ENCODE measurements around the gene PRX. TPM values are rescaled to one million over a fixed set of nuclear protein-coding genes. Genes with fewer than 3 reads are reported as not detected.

Gene PRX
- total RNA-seq, 1 donor from 2014 or later, result 36.2 TPM

GRCh38 chr19:40392123-40392522 is 21.1 kb downstream of the PRX start:
- H3K4me3 ChIP-seq, result no peak overlapping the region
- DNase-seq (no peak), ATAC-seq (no peak)
- H3K9me3 ChIP-seq, result no peaks in the 10 kb centered on the region
- H3K4me1 ChIP-seq, result peaks cover 13% of the 10 kb centered on the region
- H3K36me3 ChIP-seq, result no peaks in the 10 kb centered on the region
- intact Hi-C loops (cut with DNase I), result no loop called here
- no peaks in the 10 kb centered on the region for H3K27me3 ChIP-seq
- H3K27ac ChIP-seq, result peak overlapping the region; percentile 51
- TF ChIP-seq CTCF (IDR thresholded peaks at IDR 0.05), result no peak

DNA sequence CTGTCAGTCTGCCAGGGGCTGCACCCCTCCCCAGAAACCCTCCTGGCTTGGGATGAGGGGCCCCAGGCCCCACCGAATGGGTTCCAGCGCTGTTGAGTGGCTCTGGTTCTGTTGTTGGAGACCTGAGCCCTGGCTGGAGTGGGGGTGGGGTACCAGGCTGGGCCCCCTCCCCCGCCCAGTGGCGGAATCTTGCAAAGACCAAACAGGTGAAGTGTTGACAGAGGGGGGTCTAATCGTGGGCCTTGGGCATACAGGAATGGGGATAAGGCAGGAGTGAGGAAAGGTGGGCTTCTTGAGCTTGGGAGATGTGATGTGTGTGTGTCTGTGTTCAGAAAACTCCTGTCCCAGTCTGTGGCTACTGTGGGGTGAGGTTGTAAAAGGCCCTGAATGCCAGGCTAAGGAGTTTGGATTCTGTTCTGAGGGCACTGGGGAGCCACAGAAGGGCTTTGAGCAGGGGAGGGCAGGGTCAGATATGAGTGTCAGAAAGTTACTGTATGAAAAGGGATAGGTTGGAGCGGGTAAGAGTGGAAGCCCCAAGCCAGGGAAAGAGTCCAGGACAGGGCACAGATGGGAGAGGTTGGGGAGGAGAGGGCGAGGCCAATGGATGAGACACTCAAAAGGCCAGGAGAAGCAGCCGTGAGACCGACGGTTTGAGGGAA is 23.0 kb downstream of the PRX start, which contains the start of gene HIPK4:
TSS of gene HIPK4 (minus strand) at position 98 of the 659 bp plus-strand sequence. CDS start 279 bp downstream, outside the sequence.
- Histone ChIP-seq H3K9me3 (no peaks in the 10 kb centered on the region), H3K27me3 (no peaks in the 10 kb centered on the region), H3K4me1 (peaks cover 13% of the 10 kb centered on the region), H3K36me3 (no peaks in the 10 kb centered on the region), H3K27ac (no peak within 1 kb of the TSS), H3K4me3 (no peak within 1 kb of the TSS)
- no peak for ATAC-seq
- TF ChIP-seq CTCF (IDR thresholded peaks at IDR 0.05), result no peak
- intact Hi-C loops (cut with DNase I), result no loop called here
- no peak for DNase-seq

DNA sequence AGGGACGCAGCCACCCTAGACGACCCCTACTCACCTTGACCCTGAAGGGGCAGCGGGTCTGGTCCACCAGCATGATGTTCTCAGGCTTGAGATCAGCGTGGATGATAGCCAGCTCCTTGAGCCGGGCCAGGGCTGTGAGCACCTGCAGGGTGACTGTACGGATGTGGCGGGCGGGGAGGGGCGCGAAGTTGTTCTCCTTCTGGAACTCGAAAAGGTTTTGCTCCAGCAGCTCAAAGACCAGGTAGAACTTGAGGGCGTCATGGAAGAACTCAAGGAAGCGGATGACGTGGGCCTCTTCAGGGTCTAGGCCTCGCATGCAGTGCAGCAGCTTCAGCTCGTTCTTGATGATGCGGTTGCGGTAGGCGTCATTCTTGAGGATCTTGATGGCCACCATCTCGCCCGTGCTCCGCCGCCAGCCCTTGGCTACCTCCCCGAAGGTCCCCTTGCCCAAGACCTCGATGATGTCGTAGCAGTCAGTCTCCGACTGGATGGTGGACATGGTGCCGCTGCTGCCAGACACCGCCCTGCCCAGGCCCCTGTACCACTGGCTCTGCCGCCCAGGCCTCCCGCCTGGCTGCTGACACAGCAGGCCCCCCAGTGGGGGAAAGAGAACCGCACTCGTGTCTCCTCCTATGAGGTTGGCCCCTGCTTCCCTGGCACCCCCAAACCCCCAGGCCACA is 23.6 kb downstream of the PRX start:
- intact Hi-C loops (cut with DNase I), result no loop called here
- peaks cover 13% of the 10 kb centered on the region for H3K4me1 ChIP-seq
- ATAC-seq (no peak), DNase-seq (no peak)
- H3K36me3 ChIP-seq, result no peaks in the 10 kb centered on the region
- no peaks in the 10 kb centered on the region for H3K27me3 ChIP-seq
- no peak for TF ChIP-seq CTCF (IDR thresholded peaks at IDR 0.05)
- H3K9me3 ChIP-seq, result no peaks in the 10 kb centered on the region
- no peak overlapping the region for H3K4me3 ChIP-seq
- no peak overlapping the region for H3K27ac ChIP-seq

DNA sequence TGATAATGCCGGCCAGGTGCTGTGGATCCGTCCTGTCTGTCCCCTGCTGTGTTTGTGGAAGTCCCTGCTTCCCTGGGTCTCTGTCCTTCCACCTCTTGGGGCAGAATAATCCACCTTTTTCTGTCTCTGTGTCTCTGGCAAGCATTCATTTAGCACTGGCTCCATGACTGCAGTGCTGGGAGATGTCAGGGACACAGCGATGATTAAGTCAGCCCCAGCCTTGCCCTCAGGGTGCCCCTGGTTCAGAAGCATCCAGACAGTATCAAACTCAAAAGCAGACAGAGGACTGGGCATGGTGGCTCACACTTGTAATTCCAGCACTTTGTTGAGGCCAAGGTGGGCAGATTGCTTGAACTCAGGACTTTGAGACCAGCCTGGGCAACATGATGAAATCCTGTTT is 24.7 kb downstream of the PRX start:
- no peak overlapping the region for H3K4me3 ChIP-seq
- no peaks in the 10 kb centered on the region for H3K27me3 ChIP-seq
- peaks cover 12% of the 10 kb centered on the region for H3K4me1 ChIP-seq
- no peaks in the 10 kb centered on the region for H3K9me3 ChIP-seq
- ATAC-seq, result no peak
- TF ChIP-seq CTCF (IDR thresholded peaks at IDR 0.05), result no peak
- no peaks in the 10 kb centered on the region for H3K36me3 ChIP-seq
- no peak overlapping the region for H3K27ac ChIP-seq
- DNase-seq, result no peak
- intact Hi-C loops (cut with DNase I), result no loop called here

- Histone ChIP-seq H3K27ac (no peak overlapping the region), H3K36me3 (no peaks in the 10 kb centered on the region), H3K27me3 (no peaks in the 10 kb centered on the region), H3K4me3 (no peak overlapping the region), H3K9me3 (no peaks in the 10 kb centered on the region), H3K4me1 (peaks cover 3% of the 10 kb centered on the region)
- ATAC-seq (no peak), DNase-seq (no peak)
- intact Hi-C loops (cut with DNase I), result no loop called here
- TF ChIP-seq CTCF (IDR thresholded peaks at IDR 0.05), result no peak
Observed at GRCh38 chr19:40387155-40387554, 26.0 kb downstream of the PRX start.

All from upper lobe of right lung (tissue), 1 donor.